ENCODE measurements around the gene HNF1A.
A peak's percentile ranks its signal among the peaks of the same experiment; 100 is the strongest.

Gene HNF1A

DNA sequence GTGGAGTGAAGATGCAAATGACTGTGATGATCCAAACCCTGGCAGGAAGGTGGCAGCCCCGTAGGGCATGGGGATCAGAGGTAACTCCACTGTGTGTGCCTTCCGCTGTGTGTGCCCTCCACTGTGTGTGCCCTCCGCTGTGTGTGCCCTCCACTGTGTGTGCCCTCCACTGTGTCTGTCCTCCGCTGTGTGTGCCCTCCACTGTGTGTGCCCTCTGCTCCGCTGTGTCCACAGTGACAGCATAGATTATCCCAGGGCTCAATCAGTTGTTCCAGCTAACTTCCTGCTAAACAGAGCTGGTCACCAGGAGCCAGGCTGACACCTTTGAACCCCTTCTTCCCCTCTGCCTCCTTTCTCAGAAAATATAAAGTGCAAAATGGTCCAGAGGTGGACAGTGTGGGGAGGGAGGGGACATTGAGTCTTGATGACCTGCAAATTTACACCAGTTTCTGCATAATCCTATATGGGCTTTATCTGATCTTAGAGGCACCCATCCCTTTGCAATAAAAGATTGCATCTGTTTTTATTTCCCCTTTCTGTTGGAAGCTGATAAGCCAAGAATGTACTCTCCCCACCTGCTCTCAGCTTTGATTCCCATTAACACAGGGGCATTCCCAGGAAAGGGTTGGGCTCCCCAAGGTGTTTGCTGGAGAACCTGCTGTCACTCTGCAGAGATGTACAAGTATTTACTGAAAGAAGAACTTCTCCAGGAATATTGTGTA lies 21.6 kb upstream of the HNF1A start:
- no peak for DNase-seq (ENCODE audit: extremely low spot score)
- ChIA-PET POLR2A (no interaction called here), CTCF (interaction anchor here (1.9 kb wide), 1 partner anchor 15 kb away, joined by 9 read pairs; no protein-coding TSS in a partner anchor)
- TF ChIP-seq, protein P1, sequence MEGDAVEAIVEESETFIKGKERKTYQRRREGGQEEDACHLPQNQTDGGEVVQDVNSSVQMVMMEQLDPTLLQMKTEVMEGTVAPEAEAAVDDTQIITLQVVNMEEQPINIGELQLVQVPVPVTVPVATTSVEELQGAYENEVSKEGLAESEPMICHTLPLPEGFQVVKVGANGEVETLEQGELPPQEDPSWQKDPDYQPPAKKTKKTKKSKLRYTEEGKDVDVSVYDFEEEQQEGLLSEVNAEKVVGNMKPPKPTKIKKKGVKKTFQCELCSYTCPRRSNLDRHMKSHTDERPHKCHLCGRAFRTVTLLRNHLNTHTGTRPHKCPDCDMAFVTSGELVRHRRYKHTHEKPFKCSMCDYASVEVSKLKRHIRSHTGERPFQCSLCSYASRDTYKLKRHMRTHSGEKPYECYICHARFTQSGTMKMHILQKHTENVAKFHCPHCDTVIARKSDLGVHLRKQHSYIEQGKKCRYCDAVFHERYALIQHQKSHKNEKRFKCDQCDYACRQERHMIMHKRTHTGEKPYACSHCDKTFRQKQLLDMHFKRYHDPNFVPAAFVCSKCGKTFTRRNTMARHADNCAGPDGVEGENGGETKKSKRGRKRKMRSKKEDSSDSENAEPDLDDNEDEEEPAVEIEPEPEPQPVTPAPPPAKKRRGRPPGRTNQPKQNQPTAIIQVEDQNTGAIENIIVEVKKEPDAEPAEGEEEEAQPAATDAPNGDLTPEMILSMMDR (IDR thresholded peaks at IDR 0.05; ENCODE audit: control extremely low read depth, extremely low read depth, low read depth, missing control alignments), result no peak

DNA sequence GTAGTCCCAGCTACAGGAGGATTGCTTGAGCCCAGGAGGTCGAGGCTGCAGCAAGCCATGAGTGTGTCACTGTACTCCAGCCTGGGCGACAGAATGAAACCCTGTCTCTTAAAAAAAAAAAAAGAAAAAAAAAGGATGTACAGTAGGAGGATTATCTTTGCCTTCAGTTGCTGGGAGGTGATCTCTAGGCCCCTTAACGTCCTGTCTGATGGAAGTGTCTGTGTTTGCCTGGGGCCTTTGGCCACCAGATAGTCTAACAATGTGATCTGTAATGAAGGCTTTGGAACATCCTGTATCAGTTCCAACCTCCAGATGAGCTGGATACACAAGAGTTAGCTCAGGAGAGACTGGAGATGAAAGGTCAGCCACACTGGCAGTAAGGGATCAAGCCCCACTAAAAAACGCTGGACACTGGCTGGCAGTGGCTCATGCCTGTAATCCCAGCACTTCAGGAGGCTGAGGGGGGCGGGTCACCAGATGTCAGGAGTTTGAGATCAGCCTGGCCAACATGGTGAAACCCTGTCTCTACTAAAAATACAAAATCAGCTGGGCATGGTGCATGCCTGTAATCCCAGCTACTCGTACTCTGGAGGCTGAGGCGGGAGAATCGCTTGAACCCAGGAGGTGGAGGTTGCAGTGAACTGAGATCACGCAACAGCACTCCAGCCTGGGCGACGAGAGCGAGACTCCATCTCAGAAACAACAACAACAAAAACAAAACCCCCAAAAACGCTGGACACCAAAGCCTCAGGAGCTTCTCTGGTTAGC lies 19.0 kb upstream of the HNF1A start:
- no peak for DNase-seq (ENCODE audit: extremely low spot score)
- ChIA-PET CTCF (interaction anchor here (1.0 to 3.2 kb wide), 5 partner anchors 10 to 187 kb away, joined by 3 to 27 read pairs (median 4); no protein-coding TSS in a partner anchor), POLR2A (no interaction called here)
- TF ChIP-seq, protein P1 (IDR thresholded peaks at IDR 0.05; ENCODE audit: control extremely low read depth, extremely low read depth, low read depth, missing control alignments), result no peak

DNA sequence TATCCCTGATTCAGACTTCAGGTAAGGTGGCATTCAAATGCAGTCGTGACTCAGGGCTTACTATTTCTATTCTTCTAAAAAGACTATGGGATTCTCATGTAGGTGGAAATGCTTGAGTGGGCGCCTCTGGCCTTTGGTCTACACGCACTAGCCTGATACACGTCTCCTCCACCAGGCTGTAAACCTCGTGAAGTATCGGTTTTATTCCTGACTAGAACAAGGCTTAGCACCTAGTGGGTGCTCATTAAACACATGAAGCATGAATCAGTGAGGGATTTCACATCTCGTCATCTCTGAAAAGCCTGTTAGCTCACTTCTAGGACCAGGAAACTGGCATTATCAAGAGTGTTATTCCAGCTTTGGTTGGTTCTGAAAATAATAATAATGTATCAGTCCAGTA lies 17.7 kb upstream of the HNF1A start:
- TF ChIP-seq, protein P1 (IDR thresholded peaks at IDR 0.05; ENCODE audit: control extremely low read depth, extremely low read depth, low read depth, missing control alignments), result peak; percentile 5
- ChIA-PET POLR2A (no interaction called here), CTCF (interaction anchor here (1.0 to 3.2 kb wide), 4 partner anchors 11 to 377 kb away, joined by 3 to 27 read pairs (median 6); no protein-coding TSS in a partner anchor)
- peak; percentile 47 for DNase-seq (ENCODE audit: extremely low spot score)

DNA sequence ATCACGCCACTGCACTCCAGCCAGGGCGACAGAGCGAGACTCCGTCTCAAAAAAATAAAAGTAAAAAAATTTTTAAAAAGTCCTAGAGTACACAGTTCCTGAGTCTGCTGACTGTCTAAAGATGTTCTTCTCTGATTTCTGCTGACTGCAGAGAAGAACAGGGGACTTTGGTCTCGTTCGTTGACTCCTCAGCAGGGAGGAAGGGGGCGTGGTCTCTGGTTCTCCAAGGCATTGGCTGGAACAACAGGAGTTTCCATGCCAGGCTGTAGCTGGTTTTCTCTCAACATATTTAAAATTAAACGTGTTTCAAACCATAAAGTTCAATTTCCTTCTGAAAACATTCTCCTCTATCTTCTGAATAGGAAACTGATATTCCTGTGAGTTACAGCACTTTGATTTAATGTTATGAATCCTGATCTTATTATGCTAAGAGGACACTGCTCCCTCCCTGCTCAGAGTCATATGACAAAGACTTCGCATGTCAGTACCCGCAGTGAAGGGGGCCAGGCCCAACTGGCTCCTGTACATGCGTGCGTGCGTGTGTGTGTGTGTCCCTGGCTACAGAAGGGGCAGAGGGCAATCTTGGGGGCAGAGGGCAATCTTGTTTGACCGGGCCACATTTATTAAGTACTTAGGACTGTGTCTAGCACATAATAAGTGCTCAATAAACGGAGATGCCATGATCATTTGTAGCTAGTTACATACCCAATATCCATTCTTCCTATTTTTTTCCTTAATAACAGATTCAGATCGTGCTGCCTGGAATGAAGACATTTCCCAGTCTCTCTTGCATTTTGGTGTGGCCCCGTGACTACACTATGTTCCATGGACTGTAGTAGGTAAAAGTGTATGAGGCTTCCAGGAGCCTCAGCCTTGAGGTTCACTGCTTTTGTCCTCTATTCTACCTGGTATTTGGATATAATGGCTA lies 16.5 kb upstream of the HNF1A start:
- TF ChIP-seq, protein P1 (IDR thresholded peaks at IDR 0.05; ENCODE audit: control extremely low read depth, extremely low read depth, low read depth, missing control alignments), result no peak
- CTCF ChIA-PET, result interaction anchor here (2.0 to 3.2 kb wide), 4 partner anchors 10 to 378 kb away, joined by 6 to 27 read pairs (median 11); no protein-coding TSS in a partner anchor
- no peak for DNase-seq (ENCODE audit: extremely low spot score)
- POLR2A ChIA-PET, result no interaction called here

DNA sequence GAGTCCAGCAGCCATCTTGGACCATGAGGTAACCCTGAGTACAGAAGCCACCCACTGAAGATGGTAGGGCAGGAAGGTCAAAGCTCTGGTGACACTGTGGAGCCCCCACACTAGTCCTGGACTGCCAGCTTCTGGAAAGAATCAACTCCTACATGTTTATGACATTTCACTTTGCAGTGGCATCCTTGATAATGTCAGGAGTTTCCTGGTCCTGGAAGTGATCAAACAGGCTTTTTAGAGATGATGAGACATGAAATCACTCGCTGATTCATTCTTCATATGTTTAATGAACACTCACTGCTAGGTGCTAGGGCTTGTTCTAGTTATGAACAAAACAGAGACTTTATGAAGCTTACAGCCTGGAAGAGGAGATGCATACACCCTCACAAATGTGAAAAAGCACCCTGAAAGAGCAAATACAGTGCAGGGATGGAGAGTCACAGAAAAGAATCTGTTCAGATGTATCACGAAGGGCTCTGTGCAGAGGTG lies 15.8 kb upstream of the HNF1A start:
- TF ChIP-seq, protein P1 (IDR thresholded peaks at IDR 0.05; ENCODE audit: control extremely low read depth, extremely low read depth, low read depth, missing control alignments), result no peak
- DNase-seq (ENCODE audit: extremely low spot score), result no peak
- ChIA-PET CTCF (interaction anchor here (2.0 to 2.8 kb wide), 3 partner anchors 9 to 379 kb away, joined by 6 to 14 read pairs (median 8); no protein-coding TSS in a partner anchor), POLR2A (no interaction called here)

All from GM10248 (cell line).